OCI-LY7 (cell line): ENCODE results near the gene WFS1.

ENCODE experiments used
- CTCF ChIP-seq: fragments of 200-600 bp; sonication (generic); conservative IDR thresholded peaks from 2 replicates; pipeline ENCODE4 v1.5.1; 2014; ENCODE audit warnings: mild to moderate bottlenecking, antibody characterized with exemption, low read length, moderate library complexity, mixed read lengths
- EZH2phosphoT487 ChIP-seq: fragments of 200-600 bp; sonication (generic); IDR thresholded peaks from 2 replicates; pipeline ENCODE4 v1.6.1; 2018; ENCODE audit warnings: low read depth, borderline replicate concordance, mild to moderate bottlenecking, mixed run types, antibody characterized with exemption, low read length, moderate library complexity, mixed read lengths

- TF ChIP-seq CTCF (no peak), EZH2phosphoT487 (no peak)
These were observed 39.2 kb upstream of the WFS1 start for GRCh38 chr4:6230502-6230785.
